LNCaP clone FGC (cell line): ENCODE data around the gene TDRD9.
"Not testable (repeated sequence)": the region's sequence is repeated elsewhere in the genome, so short reads cannot be mapped to it uniquely, and the experiment has no call there.

Experiments used
- DNase-seq: peaks from one replicate; pipeline ENCODE4 v3.0.0-alpha.2; 2011; ENCODE audit warnings: low read depth
- H3K4me3 ChIP-seq: 2 replicates; pipeline ENCODE4 v1.5.1; 2011; ENCODE audit warnings: mild to moderate bottlenecking, low read depth, low read length, control low read depth
- TF ChIP-seq, protein P1 (sequence below): IDR thresholded peaks from 2 replicates; pipeline ENCODE4 v1.5.1; 2012; ENCODE audit warnings: mild to moderate bottlenecking; ENCODE audit not compliant: control insufficient read depth, insufficient read depth; ENCODE audit errors: extremely low read depth

The TDRD9 gene

DNA sequence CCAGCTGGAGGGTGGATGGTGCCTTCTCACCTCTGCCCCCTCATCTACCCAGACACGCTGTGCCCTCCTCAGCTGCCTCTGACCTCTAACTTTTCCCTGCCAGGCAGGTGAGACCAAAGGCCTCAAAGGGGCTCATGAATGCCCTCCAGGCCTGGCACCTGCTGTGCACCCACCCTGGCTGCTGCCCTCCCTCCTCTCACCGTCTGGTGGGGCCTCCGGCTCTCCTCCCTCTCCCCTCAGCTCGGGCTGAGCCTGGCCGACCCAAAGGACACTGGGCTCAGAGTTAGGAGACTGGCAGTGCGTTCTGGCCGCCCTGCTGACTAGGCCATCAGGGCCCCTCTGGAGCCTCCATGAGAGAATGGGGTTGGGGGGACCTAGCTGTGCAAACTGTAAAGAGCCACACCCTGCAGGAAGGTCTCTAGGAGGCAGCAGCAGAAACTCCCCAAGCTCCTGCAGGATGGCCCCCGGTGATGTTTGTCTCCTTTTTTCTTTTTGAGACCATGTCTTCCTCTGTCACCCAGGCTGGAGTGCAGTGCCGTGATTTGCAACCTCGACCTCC is 40.6 kb upstream of the TDRD9 start:
- TF ChIP-seq, protein P1, sequence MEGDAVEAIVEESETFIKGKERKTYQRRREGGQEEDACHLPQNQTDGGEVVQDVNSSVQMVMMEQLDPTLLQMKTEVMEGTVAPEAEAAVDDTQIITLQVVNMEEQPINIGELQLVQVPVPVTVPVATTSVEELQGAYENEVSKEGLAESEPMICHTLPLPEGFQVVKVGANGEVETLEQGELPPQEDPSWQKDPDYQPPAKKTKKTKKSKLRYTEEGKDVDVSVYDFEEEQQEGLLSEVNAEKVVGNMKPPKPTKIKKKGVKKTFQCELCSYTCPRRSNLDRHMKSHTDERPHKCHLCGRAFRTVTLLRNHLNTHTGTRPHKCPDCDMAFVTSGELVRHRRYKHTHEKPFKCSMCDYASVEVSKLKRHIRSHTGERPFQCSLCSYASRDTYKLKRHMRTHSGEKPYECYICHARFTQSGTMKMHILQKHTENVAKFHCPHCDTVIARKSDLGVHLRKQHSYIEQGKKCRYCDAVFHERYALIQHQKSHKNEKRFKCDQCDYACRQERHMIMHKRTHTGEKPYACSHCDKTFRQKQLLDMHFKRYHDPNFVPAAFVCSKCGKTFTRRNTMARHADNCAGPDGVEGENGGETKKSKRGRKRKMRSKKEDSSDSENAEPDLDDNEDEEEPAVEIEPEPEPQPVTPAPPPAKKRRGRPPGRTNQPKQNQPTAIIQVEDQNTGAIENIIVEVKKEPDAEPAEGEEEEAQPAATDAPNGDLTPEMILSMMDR, result no peak
- H3K4me3 ChIP-seq, result no peak overlapping the region
- no peak for DNase-seq

DNA sequence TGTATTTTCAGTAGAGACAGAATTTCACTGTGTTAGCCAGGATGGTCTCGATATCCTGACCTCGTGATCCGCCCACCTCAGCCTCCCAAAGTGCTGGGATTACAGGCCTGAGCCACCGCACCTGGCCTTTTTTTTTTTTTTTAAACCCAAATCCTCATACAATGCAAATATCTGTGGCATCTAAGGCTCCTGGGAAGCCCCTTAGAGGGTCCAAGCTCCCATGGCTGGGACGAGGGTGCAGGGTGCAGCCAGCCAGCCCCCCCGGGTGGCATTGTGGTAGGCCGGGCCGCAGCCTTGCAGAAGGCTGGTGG is 39.3 kb upstream of the TDRD9 start:
- DNase-seq, H3K4me3 ChIP-seq: not testable (repeated sequence)

DNA sequence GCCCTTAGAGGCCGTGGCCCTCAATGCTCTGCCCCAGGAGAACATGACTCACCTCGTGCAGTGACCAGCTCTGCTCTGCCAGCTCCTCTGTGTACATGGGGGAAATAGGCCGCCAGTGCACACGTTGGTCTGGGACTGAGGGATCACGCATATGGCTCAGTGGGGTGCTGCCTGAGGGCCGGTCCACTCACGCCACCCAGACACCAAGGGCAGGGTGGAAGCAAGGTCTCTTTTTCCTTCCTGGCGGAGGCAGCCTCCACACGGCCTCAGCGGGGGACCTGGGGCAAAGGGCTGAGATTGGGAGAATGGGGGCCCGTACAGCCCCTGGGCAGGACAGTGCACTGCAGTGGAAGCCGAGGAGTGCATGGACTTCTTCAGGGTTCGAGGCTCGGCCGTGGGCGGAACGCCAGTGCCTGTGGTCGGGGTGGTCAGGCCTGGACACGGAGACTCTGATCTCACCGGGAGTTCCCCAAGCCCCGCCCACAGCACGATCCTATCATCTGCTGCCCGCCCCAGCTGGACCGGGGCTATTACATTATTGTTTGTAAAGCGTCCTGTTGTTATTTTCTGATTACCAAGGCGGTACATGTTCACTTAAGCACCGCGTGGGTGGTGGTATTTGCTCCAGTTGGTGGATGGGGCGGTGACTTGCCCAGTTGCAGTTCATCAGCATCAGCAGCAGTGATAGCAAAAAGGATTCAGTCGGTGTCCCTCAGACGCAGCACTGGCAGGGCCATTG is 38.8 kb upstream of the TDRD9 start:
- TF ChIP-seq, protein P1, result no peak
- no peak for DNase-seq
- no peak overlapping the region for H3K4me3 ChIP-seq

DNA sequence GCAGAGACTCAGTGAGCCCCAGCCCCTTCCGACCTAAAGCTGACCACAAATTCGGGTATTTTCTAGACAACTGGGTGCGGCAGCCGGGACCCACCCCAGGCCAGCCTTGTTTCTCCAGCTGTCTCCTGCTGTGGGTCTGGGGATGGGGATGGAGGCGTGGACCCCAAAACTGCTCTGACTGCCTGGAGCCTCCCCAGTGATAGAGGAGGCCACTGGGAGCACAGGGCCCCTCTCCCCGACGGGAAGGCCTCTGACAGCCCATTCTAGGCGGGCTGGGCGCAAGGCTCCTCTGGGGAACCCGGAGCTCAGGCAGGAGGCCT is 38.2 kb upstream of the TDRD9 start:
- TF ChIP-seq, protein P1, result no peak
- H3K4me3 ChIP-seq, result no peak overlapping the region
- no peak for DNase-seq

DNA sequence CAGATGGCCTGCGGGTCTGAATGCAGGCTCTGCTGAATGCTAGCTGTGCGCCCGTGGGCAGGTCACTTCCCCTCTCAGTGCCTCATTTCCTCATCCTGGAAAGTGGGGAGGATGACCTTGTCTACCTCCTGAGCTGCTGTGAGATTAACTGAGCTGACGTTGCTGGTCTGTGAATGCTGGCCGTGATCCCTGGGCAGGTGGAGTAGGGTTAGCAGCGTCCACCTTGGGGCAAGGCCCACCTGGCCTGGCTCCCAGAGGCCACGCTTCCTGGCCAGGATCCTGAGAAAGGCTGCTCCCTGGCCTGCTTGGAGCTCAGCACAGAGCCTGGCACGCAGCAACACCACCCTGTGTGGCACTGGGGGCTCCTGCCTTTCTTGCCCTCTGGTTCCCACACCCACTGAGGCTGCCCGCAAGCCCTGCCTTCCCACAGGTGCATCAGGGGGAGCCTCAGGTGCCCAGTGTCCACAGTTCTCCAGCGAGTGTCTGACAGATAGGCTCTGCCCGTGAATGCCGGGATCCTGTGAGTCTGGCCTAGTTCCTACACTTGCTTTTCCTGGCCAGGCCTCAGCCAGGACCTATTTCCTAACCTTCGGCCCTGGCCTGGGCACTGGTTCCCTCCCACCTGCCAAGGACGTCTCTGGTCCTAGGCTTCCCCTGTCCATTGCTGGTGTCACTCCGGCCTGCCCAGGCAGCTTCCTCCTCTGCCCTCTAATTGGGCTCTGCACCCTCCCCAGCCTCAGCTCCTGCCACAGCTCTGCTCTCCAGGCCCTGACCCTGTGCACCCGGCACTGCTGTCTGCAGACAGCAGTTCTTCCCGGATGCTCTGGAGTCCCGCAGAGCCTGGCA is 37.2 kb upstream of the TDRD9 start:
- no peak overlapping the region for H3K4me3 ChIP-seq
- TF ChIP-seq, protein P1, result no peak
- no peak for DNase-seq

DNA sequence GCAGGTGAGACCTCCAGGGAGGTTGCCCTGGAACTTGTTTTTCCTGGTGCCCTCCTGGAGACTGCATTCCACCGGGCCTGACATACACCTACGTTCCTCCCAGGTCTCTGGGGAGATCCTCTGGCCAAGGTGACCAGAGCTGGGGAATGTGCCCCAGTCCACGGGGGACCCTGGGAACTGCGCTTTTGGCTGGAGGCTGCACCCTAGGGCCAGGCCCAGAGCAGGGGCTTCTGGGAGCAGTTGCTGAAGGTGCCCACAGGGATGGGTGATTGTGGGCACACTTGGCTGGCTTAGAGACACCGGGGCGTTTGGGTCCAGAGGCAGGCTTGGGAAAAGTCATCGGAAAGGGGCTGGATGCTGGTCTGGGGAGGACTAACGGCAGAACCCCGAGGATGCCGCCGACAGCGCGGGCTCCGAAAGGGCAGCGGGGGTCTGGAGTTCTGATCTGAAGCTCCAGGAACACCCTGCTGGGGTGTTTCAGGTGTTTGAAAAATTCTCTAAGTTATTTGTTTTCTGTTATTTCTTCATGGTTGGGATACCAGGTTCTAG is 36.5 kb upstream of the TDRD9 start:
- TF ChIP-seq, protein P1, result no peak
- H3K4me3 ChIP-seq, result no peak overlapping the region
- no peak for DNase-seq

DNA sequence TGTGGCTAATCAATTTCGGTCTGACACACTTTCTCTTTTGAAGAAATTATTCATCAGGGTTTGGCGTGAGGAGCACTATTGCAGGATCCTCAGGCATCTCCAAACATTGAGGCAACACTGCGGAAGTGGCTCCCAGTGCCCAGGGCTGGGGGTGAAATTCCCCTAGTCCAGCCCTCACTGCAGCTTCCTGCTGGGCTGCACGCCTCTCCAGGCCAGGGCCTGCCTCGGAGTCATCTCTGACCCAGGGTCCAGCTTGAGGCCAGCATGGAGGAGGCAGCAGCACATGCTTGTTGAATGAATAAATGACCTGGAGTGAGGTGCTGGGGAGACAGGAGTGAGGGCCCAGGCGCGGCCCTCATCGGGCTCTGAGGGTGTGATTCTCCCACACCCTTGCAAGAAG is 36.0 kb upstream of the TDRD9 start:
- no peak overlapping the region for H3K4me3 ChIP-seq
- TF ChIP-seq, protein P1, result no peak

More for the DNA sequence above, 36.0 kb upstream of the TDRD9 start:
- DNase-seq, result no peak
